BLaER1 treated with 17β-estradiol and CSF1 and Interleukin-3, amounts not matched to agents 10 nM and 100 nM (cell line): ENCODE results near the gene CCND1.
"Not testable (repeated sequence)": the region's sequence is repeated elsewhere in the genome, so short reads cannot be mapped to it uniquely, and the experiment has no call there.

ENCODE experiments used
- H3K27ac ChIP-seq, 11 experiments: shearing (Covaris generic); formaldehyde crosslinking; 2 replicates each; pipeline ENCODE4 v1.8.1; 2022
- H3K27me3 ChIP-seq, 11 experiments: shearing (Covaris generic); formaldehyde crosslinking; 2 replicates each; pipeline ENCODE4 v1.8.1; 2022
- H3K36me3 ChIP-seq, 11 experiments: shearing (Covaris generic); formaldehyde crosslinking; 2 replicates each; pipeline ENCODE4 v1.8.1; 2022
- H3K4me1 ChIP-seq, 10 experiments: shearing (Covaris generic); formaldehyde crosslinking; 2 replicates each; pipeline ENCODE4 v1.8.1; 2022
- H3K4me2 ChIP-seq, 11 experiments: shearing (Covaris generic); formaldehyde crosslinking; 2 replicates each; pipeline ENCODE4 v1.8.1; 2022
- H3K4me3 ChIP-seq, 10 experiments: shearing (Covaris generic); formaldehyde crosslinking; 2 replicates each; pipeline ENCODE4 v1.8.1; 2022
- H3K9ac ChIP-seq, 11 experiments: shearing (Covaris generic); formaldehyde crosslinking; 2 replicates each; pipeline ENCODE4 v1.8.1; 2022
- H3K9me3 ChIP-seq, 11 experiments: shearing (Covaris generic); formaldehyde crosslinking; replicated peaks in 1 of 11; 2 replicates each; pipeline ENCODE4 v1.8.1; 2022
- H4K20me1 ChIP-seq, 11 experiments: shearing (Covaris generic); formaldehyde crosslinking; 2 replicates each; pipeline ENCODE4 v1.8.1; 2022
- Cebpa-rat ChIP-seq, 11 experiments: shearing (Covaris generic); IDR thresholded peaks; 2 replicates each; pipeline ENCODE4 v1.8.1; 2022

CCND1 gene

DNA sequence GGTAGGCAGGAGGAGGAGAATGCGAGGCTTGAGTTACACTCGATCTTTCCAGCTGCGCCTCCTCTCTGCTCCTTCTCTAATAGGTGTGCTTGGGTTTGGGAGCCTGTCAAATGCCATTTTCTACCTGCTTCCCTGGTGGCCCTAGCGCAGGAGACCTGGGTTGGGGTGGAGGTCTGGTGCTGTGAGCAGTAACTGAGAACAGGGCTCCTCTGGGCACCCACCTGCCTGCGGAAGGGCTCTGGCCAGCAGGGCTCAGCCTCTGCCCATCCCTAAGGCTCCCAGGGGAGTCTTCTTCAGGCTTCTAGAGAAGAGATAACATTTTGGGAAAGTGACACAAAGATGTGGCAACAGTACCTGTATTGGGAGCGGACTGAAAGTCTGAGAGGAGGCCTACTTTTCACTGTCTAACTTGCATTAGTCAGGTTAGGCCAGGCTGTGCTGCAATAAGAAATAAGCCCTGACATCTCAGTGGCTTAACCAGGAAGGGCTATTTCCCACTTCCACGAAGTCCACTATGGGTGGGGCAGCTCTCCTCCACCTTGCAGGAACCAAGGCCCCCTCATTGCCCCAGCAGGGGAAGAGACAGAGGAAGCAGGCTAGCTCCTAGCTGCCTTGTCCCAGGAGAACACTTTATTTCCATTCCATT lies 41.8 kb downstream of the CCND1 start:
- no peaks in the 10 kb centered on the region for H3K9me3 ChIP-seq
- peaks cover 0 to 8% (median 5%) of the 10 kb centered on the region in 11 experiments; a peak in 6 of 22 replicates for H3K27me3 ChIP-seq
- H3K4me3 ChIP-seq = no peak overlapping the region
- H3K9ac ChIP-seq = no peak overlapping the region
- H3K27ac ChIP-seq = no peak overlapping the region
- H4K20me1 ChIP-seq = peaks cover 0 to 16% (median 0%) of the 10 kb centered on the region in 11 experiments; a peak in 3 of 22 replicates
- no peaks in the 10 kb centered on the region for H3K36me3 ChIP-seq
- H3K4me2 ChIP-seq = no peak overlapping the region
- peaks cover 0 to 7% (median 0%) of the 10 kb centered on the region in 10 experiments; a peak in 3 of 20 replicates for H3K4me1 ChIP-seq
- no peak for TF ChIP-seq Cebpa-rat (IDR thresholded peaks at IDR 0.05)

DNA sequence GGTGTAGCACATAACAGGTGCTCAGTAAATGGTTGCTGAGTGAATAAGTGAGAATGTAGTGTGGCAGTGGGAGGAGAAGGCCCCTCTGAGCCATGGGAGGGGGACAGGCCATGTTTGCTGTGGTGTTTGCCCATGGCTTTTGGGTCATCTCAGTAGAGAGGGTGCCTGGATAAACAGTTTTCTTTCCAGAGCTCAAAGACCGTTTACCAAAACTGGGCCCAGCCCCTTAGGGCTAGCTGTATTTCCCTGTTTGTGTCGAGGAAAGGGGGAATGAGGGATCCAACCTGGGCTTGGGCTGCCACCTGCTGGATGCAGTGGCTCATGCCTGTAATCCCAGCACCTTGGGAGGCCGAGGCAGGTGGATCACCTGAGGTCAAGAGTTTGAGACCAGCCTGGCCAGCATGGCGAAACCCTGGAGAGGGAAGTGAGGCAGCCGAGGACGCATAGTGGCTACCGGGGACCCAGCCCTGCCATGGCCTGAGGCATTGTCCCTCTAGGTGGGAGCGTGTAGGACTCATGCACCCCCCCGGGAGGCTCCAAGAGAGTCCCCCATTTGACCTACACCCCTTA lies 42.9 kb downstream of the CCND1 start:
- Histone ChIP-seq H3K36me3 (no peaks in the 10 kb centered on the region), H4K20me1 (peaks cover 0 to 16% (median 0%) of the 10 kb centered on the region in 11 experiments; a peak in 3 of 22 replicates), H3K27me3 (peaks cover 0 to 8% (median 5%) of the 10 kb centered on the region in 11 experiments; a peak in 6 of 22 replicates), H3K4me3 (no peak overlapping the region), H3K4me1 (peaks cover 0 to 7% (median 0%) of the 10 kb centered on the region in 10 experiments; a peak in 3 of 20 replicates), H3K27ac (no peak overlapping the region), H3K9ac (no peak overlapping the region), H3K4me2 (no peak overlapping the region), H3K9me3 (no peaks in the 10 kb centered on the region)
- TF ChIP-seq Cebpa-rat (IDR thresholded peaks at IDR 0.05) = no peak

DNA sequence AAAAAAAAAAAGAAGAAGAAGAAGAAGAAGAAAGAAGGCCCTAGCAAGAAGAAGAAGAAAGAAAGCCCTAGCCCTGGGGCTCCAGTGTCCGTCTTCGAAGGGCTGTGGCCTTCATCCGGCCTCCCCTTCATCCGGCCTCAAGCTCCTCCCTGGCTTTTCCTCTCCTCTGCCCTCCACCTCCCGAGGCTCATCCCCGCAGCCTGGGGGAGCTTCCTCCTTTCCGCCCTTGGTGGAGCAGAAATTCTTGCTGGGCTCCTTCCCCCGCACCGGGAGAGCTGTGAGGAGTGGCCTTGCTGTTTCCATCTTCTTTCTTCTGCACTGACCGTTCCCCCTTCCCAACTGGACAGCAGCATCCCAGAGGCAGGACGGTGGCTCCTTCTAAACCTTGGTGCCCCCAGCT lies 43.7 kb downstream of the CCND1 start:
- no peaks in the 10 kb centered on the region for H3K36me3 ChIP-seq
- no peaks in the 10 kb centered on the region for H3K9me3 ChIP-seq
- H3K27ac ChIP-seq = no peak overlapping the region
- TF ChIP-seq Cebpa-rat (IDR thresholded peaks at IDR 0.05) = no peak
- H3K4me3 ChIP-seq = no peak overlapping the region
- H4K20me1 ChIP-seq = peaks cover 0 to 16% (median 0%) of the 10 kb centered on the region in 11 experiments; a peak in 3 of 22 replicates
- H3K4me1 ChIP-seq = peaks cover 0 to 7% (median 0%) of the 10 kb centered on the region in 10 experiments; a peak in 3 of 20 replicates
- no peak overlapping the region for H3K9ac ChIP-seq
- H3K27me3 ChIP-seq = peaks cover 0 to 8% (median 5%) of the 10 kb centered on the region in 11 experiments; a peak in 6 of 22 replicates
- H3K4me2 ChIP-seq = no peak overlapping the region

DNA sequence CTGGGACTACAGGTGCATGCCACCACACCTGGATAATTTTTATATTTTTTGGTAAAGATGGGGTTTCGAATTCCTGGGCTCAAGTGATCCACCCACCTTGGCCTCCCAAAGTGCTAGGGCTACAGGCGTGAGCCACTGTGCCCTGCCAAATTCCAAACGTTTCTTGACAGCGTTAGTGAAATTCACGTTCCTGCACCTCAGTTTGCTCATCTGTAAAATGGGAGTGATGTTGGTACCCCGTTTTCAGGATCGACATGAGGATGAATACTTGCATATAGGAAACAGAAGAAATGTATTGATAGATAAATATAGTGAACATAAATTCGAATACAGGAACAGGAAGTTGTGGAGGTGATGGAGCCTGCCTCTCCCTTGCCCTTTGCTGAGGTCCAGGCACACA lies 44.4 kb downstream of the CCND1 start:
- peaks cover 0 to 7% (median 0%) of the 10 kb centered on the region in 10 experiments; a peak in 3 of 20 replicates for H3K4me1 ChIP-seq
- no peak for TF ChIP-seq Cebpa-rat (IDR thresholded peaks at IDR 0.05)
- peaks cover 0 to 16% (median 0%) of the 10 kb centered on the region in 11 experiments; a peak in 3 of 22 replicates for H4K20me1 ChIP-seq
- no peaks in the 10 kb centered on the region for H3K36me3 ChIP-seq
- H3K9me3 ChIP-seq = no peaks in the 10 kb centered on the region
- H3K9ac ChIP-seq = no peak overlapping the region
- no peak overlapping the region for H3K27ac ChIP-seq
- H3K4me3 ChIP-seq = peak overlapping the region in 1 of 10 experiments; percentile 23; a peak in 1 of 20 replicates
- peaks cover 0 to 8% (median 5%) of the 10 kb centered on the region in 11 experiments; a peak in 6 of 22 replicates for H3K27me3 ChIP-seq
- peak overlapping the region in 10 of 11 experiments; percentile 18 to 95 (median 44); a peak in 17 of 22 replicates for H3K4me2 ChIP-seq

DNA sequence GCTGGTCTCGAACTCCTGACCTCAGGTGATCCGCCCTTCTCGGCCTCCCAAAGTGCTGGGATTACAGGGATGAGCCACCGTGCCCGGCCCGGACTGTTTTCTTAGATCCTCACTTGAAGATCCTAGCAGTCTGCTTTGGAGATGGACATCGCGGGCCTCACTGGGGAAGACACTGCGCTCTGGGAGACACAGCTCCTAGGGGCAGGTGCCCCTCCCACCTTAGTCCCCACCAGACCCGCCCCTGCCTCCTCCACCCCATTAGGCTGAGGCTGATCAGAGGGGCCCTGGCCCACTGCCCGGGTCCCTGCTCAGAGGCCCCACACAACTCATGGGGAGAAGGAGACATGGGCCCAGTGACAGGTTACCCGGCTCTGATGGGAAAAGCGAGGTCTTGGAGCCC lies 45.5 kb downstream of the CCND1 start:
- TF ChIP-seq Cebpa-rat (IDR thresholded peaks at IDR 0.05) = no peak
- Histone ChIP-seq H3K4me3 (no peak overlapping the region), H4K20me1 (peaks cover 0 to 16% (median 0%) of the 10 kb centered on the region in 11 experiments; a peak in 3 of 22 replicates), H3K9ac (no peak overlapping the region), H3K27ac (no peak overlapping the region), H3K36me3 (no peaks in the 10 kb centered on the region), H3K4me2 (peak overlapping the region in 3 of 11 experiments; percentile 21 to 47 (median 39); a peak in 5 of 22 replicates), H3K4me1 (peaks cover 0 to 7% (median 0%) of the 10 kb centered on the region in 10 experiments; a peak in 3 of 20 replicates), H3K27me3 (peaks cover 0 to 8% (median 5%) of the 10 kb centered on the region in 11 experiments; a peak in 6 of 22 replicates), H3K9me3 (peaks cover 0 to 6% (median under 1%) of the 10 kb centered on the region in 11 experiments; a peak in 10 of 22 replicates)

DNA sequence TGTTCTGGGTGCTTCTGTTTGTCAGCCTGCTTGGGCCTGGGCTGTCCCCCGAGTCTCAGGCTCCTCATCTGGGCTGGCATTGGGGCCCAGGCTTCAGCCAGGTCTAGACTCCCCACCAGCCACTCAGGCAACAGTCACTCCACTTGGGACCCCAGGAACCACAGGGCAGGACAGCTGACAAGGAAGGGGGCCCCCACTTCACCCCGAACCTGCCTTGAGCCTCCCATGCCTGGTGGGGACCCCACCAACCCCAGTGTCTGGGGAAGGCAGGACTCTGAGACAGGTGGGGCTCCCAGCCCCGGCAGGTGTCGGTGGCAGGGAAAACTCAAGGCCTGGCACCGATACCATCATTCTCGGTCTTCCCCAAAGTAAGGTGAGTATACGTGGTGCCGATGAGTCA lies 45.9 kb downstream of the CCND1 start:
- peaks cover 0 to 16% (median 0%) of the 10 kb centered on the region in 11 experiments; a peak in 3 of 22 replicates for H4K20me1 ChIP-seq
- no peak overlapping the region for H3K4me2 ChIP-seq
- TF ChIP-seq Cebpa-rat (IDR thresholded peaks at IDR 0.05) = no peak
- H3K36me3 ChIP-seq = no peaks in the 10 kb centered on the region
- peaks cover 0 to 10% (median 5%) of the 10 kb centered on the region in 11 experiments; a peak in 14 of 22 replicates for H3K9me3 ChIP-seq
- no peak overlapping the region for H3K27ac ChIP-seq
- H3K27me3 ChIP-seq = peaks cover 0 to 8% (median 5%) of the 10 kb centered on the region in 11 experiments; a peak in 6 of 22 replicates
- peaks cover 0 to 7% (median 0%) of the 10 kb centered on the region in 10 experiments; a peak in 3 of 20 replicates for H3K4me1 ChIP-seq
- H3K9ac ChIP-seq = no peak overlapping the region
- no peak overlapping the region for H3K4me3 ChIP-seq

DNA sequence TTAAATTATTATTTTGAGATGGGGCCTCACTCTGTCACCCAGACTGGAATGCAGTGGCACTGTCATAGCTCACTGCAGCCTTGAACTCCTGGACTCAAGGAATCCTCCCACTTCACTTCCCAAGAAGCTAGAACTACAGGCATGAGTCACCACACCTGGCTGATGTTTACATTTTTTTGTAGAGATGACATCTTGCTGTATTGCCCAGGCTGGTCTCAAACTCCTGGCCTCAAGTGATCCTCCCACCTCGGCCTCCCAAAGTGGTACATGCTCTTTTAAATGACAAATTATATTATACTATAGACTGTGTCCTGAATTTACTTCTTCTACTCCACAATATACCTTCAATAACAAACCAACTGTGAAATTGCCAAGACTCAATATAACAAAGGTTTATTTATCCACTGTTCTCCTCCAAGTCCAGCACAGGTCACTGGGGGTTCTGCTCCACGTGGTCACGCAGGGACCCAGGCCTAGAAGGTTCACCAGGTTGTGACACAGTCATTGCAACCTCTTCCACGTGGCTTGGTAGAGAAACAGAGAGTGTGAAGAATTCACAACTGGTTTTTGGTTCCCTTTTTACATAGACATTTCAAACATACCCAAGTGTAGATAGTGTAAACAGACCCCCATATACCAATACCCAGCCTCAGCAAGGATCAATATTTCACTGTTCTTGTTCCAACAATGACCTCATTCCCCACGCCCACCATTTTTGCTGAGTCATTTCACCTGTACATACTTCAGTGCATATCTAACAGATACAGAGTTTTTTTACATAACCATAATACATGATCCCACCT lies 47.2 kb downstream of the CCND1 start:
- not testable (repeated sequence) for H3K4me1 ChIP-seq, H3K9ac ChIP-seq, H3K36me3 ChIP-seq, H3K27ac ChIP-seq, H3K4me3 ChIP-seq, H3K4me2 ChIP-seq
- peaks cover 0 to 10% (median 0%) of the 10 kb centered on the region in 11 experiments; a peak in 3 of 22 replicates for H4K20me1 ChIP-seq
- peaks cover 6 to 23% (median 14%) of the 10 kb centered on the region in 11 experiments; a peak in 17 of 22 replicates for H3K9me3 ChIP-seq
- peaks cover 0 to 19% (median 4%) of the 10 kb centered on the region in 11 experiments; a peak in 7 of 22 replicates for H3K27me3 ChIP-seq

DNA sequence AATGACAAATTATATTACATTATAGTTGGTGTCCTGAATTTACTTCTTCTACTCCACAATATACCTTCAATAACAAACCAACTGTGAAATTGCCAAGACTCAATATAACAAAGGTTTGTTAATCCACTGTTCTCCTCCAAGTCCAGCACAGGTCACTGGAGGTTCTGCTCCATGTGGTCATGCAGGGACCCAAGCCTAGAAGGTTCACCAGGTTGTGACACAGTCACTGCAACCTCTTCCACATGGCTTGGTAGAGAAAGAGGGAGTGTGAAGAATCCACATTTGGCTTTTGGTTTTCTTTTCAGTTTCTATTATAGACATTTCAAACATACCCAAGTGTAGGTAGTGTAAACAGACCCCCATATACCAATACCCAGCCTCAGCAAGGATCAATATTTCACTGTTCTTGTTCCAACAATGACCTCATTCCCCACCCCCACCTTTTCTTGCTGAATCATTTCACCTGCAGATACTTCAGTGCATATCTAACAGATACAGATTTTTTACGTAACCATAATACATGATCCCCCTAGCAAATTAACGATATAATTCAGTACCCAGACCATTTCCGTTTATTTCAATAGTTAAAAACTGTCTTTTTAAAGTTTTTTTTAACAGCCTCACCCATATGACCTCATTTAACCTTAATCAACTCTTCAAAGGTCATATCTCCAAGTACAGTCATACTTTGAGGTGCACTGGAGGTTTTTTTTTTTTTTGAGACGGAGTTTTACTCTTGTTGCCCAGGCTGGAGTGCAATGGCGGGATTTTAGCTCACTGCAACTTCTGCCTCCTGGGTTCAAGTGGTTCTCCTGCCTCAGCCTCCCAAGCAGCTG lies 48.7 kb downstream of the CCND1 start:
- Histone ChIP-seq H3K36me3 (no peaks in the 10 kb centered on the region), H3K9me3 (peaks cover 6 to 25% (median 14%) of the 10 kb centered on the region in 11 experiments; a peak in 17 of 22 replicates), H3K4me2 (no peak overlapping the region), H4K20me1 (peaks cover 0 to 9% (median 0%) of the 10 kb centered on the region in 11 experiments; a peak in 3 of 22 replicates), H3K4me1 (peaks cover 0 to 7% (median 0%) of the 10 kb centered on the region in 10 experiments; a peak in 3 of 20 replicates), H3K27ac (no peak overlapping the region), H3K27me3 (peaks cover 4 to 30% (median 13%) of the 10 kb centered on the region in 11 experiments; a peak in 21 of 22 replicates), H3K4me3 (no peak overlapping the region), H3K9ac (no peak overlapping the region)
- no peak for TF ChIP-seq Cebpa-rat (IDR thresholded peaks at IDR 0.05)
